HL-60 (cell line): ENCODE results near the gene ZNF92.

Experiments used
- POLR2AphosphoS5 ChIP-seq: IDR thresholded peaks from 2 replicates; pipeline ENCODE4 v1.6.1; 2012; ENCODE audit warnings: low read depth
- REST ChIP-seq: IDR thresholded peaks from 2 replicates; pipeline ENCODE4 v1.6.1; 2012; ENCODE audit warnings: low read depth; ENCODE audit not compliant: insufficient replicate concordance
- TF ChIP-seq, protein P1 (sequence below): IDR thresholded peaks from one replicate; pipeline ENCODE4 v1.5.1; 2011; ENCODE audit warnings: low read length, control low read depth, inconsistent platforms; ENCODE audit not compliant: insufficient read depth

DNA sequence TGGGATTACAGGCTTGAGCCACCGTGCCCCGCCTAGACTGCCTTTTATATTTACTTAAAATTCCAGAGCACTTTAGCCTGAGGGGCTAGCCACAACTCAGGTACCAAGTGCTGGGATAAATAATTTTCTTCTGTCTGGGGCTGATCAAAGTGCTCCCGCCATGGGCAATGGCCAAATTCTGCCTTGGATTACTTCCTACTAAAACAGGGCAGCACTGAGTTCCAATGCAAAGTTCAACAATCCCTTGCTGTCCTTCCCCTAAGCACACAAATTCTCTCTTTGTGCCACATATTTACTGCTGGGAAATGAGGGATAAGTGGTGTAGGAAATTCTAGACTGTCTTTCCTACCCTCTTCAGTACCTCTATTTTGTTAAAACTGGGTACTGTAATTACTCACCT, 34.4 kb upstream of the ZNF92 start:
- TF ChIP-seq, protein P1, sequence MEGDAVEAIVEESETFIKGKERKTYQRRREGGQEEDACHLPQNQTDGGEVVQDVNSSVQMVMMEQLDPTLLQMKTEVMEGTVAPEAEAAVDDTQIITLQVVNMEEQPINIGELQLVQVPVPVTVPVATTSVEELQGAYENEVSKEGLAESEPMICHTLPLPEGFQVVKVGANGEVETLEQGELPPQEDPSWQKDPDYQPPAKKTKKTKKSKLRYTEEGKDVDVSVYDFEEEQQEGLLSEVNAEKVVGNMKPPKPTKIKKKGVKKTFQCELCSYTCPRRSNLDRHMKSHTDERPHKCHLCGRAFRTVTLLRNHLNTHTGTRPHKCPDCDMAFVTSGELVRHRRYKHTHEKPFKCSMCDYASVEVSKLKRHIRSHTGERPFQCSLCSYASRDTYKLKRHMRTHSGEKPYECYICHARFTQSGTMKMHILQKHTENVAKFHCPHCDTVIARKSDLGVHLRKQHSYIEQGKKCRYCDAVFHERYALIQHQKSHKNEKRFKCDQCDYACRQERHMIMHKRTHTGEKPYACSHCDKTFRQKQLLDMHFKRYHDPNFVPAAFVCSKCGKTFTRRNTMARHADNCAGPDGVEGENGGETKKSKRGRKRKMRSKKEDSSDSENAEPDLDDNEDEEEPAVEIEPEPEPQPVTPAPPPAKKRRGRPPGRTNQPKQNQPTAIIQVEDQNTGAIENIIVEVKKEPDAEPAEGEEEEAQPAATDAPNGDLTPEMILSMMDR = no peak
- no peak for TF ChIP-seq POLR2AphosphoS5
- no peak for TF ChIP-seq REST
